ENCODE results near the gene NBPF3.
"Not testable (repeated sequence)": the region's sequence is repeated elsewhere in the genome, so short reads cannot be mapped to it uniquely, and the experiment has no call there.

Gene NBPF3

DNA sequence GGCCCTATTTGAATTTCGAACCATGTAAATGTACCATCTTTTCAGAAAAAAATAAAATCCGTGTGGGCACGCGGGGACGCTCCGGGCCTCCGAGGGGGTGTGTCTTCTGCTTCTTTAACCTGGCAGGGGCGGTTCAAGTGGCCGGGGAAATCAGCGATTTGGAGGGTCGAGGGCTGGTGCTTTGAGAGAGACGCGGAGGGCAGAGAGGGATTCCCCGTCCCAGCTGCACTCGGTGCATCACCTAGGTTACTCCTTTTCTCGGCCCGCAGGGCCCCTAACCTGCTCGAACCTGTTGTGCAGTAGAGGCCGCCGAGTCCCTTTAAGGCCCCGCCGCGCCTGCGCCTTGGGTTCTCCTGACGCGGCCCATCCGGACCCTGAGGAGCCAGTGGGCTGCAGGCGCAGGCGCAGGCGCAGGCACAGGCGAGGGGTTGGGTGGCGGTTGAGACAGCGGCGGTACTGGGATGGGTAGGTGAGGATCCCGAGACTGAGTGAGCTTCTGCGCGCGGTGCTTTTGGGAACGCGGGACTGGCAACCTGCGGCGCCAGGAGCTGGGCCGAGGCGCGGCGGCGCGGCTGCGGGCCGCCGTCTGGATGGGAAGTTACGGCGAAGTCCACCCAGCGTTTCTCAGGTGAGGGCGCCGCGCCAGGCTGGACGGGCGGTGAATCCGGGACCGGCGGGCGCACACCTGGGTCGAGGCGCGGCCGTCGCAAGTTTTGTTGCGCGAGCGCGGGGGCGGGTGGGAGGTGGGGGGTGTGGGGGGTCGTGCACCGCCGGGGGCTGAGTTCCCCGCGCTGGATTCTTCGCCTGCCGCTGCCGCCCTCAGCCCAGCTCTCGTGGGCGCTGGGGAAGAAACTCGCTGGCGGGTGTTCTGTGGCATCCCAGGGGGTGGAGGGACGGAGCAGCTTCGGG is at the start of gene NBPF3:
TSS of gene NBPF3 (plus strand) at position 417 of the 909 bp plus-strand sequence. CDS start 4,950 bp downstream, outside the sequence.
- DNase-seq (ENCODE audit: low spot score): peak; percentile 86

DNA sequence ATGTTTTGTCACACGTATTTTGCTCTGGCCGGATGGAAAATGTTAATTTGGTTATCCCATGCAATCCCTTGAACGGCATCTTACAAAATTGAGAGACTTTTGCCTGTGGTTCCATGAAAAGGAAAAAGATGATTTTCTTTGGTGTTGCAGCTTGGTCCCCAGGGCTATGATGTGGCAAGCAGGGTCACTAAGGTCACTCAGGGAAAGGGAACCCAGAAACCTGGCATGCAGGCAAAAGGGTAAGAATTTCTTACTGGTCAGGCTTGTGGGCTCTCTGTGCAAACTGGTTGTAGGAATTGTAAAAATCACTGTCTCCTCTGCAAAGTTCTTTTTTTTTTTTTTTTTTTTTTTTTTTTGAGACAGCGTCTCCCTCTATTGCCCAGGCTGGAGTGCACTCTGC is 48.4 kb upstream of the NBPF3 start:
- no peak for DNase-seq (ENCODE audit: low spot score)

- DNase-seq (ENCODE audit: low spot score): no peak
Observed at GRCh38 chr1:21392587-21393263, 47.2 kb upstream of the NBPF3 start.

- DNase-seq (ENCODE audit: low spot score): no peak
Observed at GRCh38 chr1:21396516-21396915, 43.4 kb upstream of the NBPF3 start.

- DNase-seq (ENCODE audit: low spot score): peak; percentile 9
Observed at GRCh38 chr1:21397813-21398188, 42.1 kb upstream of the NBPF3 start.

DNA sequence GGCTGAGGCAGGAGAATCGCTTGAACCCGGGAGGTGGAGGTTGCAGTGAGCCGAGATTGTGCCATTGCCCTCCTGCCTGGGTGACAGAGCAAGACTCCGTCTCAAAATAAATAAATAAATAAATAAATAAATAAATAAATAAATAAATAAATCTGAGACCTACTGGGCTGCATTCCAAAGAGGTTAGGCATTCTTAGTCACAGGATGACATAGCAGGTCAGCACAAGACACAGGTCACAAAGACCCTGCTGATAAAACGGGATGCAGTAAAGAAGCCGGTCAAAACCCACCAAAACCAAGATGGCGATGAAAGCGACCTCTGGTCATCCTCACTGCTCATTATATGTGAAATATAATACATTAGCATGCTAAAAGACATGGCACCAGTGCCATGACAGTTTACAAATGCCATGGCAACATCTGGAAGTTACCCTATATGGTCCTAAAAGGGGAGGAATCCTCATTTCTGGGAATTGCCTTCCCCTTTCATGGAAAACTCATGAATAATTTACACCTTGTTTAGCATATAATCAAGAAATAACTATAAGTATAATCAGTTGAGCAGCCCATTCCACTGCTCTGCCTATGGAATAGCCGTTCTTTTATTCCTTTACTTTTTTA is 38.1 kb upstream of the NBPF3 start:
- DNase-seq (ENCODE audit: low spot score): not testable (repeated sequence)

DNA sequence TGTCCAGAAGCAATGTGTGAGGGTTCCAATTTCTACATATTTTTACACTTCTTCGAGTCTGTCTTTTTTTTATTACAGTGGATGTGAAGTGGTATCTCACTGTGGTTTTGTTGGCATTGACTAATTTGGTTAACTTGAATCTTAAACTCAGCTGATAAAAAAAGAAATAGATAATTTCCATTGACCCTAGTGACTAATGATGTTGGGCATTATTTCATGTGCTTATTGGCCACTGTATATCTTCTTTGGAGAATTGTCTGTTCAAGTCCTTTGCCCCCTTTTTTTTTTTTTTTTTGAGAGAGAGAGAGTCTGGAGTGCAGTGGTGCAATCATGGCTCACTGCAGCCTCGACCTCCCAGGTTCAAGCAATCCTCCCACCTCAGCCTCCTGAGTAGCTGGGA is 33.3 kb upstream of the NBPF3 start:
- DNase-seq (ENCODE audit: low spot score): no peak

GRCh38 chr1:21409897-21410296 is 30.0 kb upstream of the NBPF3 start:
- DNase-seq (ENCODE audit: low spot score): not testable (repeated sequence)

DNA sequence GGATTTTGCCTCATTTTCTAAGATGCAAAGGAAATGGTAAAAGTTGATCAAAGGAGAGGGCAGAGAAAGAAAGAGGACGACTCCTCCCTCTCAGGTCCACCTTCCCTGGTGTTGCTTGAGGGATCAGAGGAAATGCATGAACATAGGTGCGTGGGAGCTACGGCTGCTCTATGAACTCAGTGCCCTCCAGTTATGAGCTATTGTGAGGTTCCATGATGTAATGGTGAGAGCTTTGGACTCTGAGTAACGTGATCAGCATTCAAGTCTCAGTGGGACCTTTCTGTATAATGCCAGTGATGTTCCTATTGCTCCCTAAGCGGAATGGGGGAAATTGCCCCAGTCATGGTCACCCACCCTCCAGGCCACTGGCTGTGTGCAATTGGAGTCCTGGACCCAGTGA is 25.9 kb upstream of the NBPF3 start:
- DNase-seq (ENCODE audit: low spot score): no peak

- not testable (repeated sequence) for DNase-seq (ENCODE audit: low spot score)
Observed at GRCh38 chr1:21420378-21420777, 19.6 kb upstream of the NBPF3 start.

GRCh38 chr1:21421307-21421706 is 18.6 kb upstream of the NBPF3 start:
- not testable (repeated sequence) for DNase-seq (ENCODE audit: low spot score)

DNA sequence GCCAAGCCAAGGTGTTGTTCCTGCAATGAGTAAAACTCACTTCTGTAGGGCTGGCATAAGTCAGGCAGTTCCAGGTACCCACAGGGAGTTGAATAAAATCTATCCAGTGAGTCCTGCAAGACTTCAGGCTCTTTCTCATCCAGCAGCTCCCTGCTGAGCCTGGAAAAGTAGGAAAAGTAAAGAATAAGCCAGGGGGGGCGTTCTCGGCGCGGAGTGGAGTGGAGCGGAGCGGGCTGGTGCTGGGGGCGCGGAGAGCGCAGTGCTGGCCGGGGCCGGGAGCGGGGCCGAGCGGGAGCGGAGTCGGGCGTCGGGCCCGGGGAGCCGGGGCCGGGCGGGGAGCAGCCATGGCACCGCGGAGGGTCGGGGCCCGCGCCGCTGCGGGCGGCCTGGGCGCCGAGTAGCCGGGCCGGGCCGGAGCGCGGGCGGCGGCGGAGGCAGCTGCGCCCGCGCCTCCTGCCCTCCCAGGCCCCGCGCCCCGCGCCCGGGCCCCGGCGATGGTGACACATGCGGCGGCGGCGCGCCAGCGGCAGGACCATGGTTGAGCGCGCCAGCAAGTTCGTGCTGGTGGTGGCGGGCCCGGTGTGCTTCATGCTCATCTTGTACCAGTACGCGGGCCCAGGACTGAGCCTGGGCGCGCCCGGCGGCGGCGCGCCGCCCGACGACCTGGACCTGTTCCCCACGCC is 12.0 kb upstream of the NBPF3 start:
- not testable (repeated sequence) for DNase-seq (ENCODE audit: low spot score)

GRCh38 chr1:21428481-21429073 is 11.4 kb upstream of the NBPF3 start:
- DNase-seq (ENCODE audit: low spot score): not testable (repeated sequence)

DNA sequence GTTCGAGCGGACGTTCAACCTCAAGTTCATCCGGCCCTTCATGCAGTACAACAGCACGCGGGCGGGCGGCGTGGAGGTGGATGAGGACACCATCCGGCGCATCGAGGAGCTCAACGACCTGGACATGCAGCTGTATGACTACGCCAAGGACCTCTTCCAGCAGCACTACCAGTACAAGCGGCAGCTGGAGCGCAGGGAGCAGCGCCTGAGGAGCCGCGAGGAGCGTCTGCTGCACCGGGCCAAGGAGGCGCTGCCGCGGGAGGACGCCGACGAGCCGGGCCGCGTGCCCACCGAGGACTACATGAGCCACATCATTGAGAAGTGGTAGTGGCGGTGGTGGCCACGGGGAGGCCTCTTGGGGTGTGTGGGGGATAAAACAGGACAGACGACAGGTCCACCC is 10.7 kb upstream of the NBPF3 start:
- not testable (repeated sequence) for DNase-seq (ENCODE audit: low spot score)

DNA sequence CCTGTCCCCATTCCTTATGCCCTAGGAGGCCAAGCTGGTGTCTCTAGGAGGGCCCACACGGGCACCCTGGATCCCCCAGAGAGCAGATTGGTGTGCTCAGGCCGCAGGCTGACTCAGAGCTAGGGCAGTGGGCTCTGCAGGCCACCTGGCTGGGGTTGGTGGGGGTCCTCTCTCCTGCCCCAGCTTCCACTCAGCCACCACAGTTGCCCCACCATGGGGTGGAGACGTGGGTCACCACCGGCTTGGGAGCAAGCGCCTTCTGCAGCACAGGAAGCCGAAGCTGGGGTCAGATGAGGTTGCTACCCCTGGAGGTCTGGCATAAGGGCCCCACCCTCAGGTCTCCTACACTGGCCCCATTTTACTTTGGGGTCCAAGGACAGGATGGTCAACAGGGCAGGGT is 9.1 kb upstream of the NBPF3 start:
- not testable (repeated sequence) for DNase-seq (ENCODE audit: low spot score)

DNA sequence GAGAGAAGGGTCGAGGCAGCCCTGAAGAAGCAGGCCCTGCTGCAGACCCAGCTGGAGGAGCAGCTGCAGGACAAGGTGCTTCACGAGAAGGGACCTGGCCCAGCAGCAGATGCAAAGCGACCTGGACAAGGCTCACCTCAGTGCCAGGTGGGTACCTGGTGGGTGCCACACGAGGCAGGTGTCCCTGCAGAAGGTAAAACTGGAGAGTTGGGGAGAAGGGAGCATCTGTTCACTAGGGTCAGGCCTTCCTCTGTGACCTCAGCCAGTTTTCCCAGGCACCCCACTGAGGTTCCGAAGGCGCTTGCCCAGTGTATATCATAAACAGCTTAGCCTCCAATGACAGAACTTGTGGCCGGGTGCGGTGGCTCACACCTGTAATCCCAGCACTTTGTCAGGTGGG is 5.5 kb upstream of the NBPF3 start:
- DNase-seq (ENCODE audit: low spot score): no peak

GRCh38 chr1:21435646-21436487 is 4.1 kb upstream of the NBPF3 start:
- DNase-seq (ENCODE audit: low spot score): no peak

- DNase-seq (ENCODE audit: low spot score): no peak
Observed at GRCh38 chr1:21436488-21437340, 3.2 kb upstream of the NBPF3 start.

GRCh38 chr1:21437341-21437640 is 2.6 kb upstream of the NBPF3 start:
- no peak for DNase-seq (ENCODE audit: low spot score)

Measured in CD4-positive, alpha-beta T cell treated with Interleukin-15 for 4 hours (primary cell).